Measurements from ENCODE around the gene EFCC1. TPM values are rescaled to one million over a fixed set of nuclear protein-coding genes. Genes with fewer than 3 reads are reported as not detected.

Gene EFCC1
- total RNA-seq, 1 experiment from 2014 or later: 0.24 TPM

- ChIA-PET CTCF (no interaction called here), POLR2A (ENCODE audit: unreplicated experiment) (interaction anchor here (0.7 kb wide), 1 partner anchor 83 kb away, joined by 3 read pairs; no protein-coding TSS in a partner anchor)
Observed at GRCh38 chr3:129036222-129037092, 35.4 kb downstream of the EFCC1 start.

DNA sequence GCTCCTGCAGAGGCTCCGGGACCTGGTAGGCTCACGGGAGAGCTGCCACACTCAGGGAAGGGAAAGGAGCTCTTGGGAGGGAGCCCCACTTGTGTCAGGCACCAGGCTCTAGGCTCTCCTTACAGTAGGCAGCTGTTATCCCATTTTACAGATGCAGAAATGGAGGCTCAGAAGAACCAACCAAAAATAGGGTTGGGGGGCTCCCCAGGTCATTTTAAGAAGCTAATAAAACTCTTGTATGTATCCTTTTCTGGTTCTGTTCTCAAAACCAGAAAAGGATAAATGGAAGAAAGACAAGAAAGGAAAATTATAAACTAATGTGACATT lies 36.0 kb downstream of the EFCC1 start:
- Histone ChIP-seq H3K4me1 (replicated peaks; ENCODE audit: insufficient read depth) (no peaks in the 10 kb centered on the region), H3K4me2 (no peak overlapping the region), H3K4me3 (no peak overlapping the region), H2AFZ (no peak overlapping the region), H3K27me3 (ENCODE audit: insufficient read depth, low read depth) (peaks cover 10% of the 10 kb centered on the region; the same call in 1 of the 2 replicates), H3K9me2 (ENCODE audit: insufficient read depth) (no peaks in the 10 kb centered on the region), H3K79me2 (ENCODE audit: low read depth) (no peaks in the 10 kb centered on the region), H4K20me1 (ENCODE audit: insufficient read depth) (no peaks in the 10 kb centered on the region), H3K27ac (no peak overlapping the region), H3K9me3 (ENCODE audit: insufficient read depth, low read depth) (no peaks in the 10 kb centered on the region), H3K36me3 (ENCODE audit: low read depth) (no peaks in the 10 kb centered on the region), H3F3A (ENCODE audit: insufficient read depth, low read depth) (no peaks in the 10 kb centered on the region)
- DNase-seq: no peak
- TF ChIP-seq CTCF (conservative IDR thresholded peaks at IDR 0.05) (no peak), EZH2 (IDR thresholded peaks at IDR 0.05; ENCODE audit: low read depth) (no peak)
- POLR2A ChIA-PET (ENCODE audit: unreplicated experiment): interaction anchor here (0.7 kb wide), 1 partner anchor 83 kb away, joined by 3 read pairs; no protein-coding TSS in a partner anchor
- no TSS peak for BruUV-seq (replicated peaks)
- intact Hi-C loops (cut with micrococcal nuclease; ENCODE audit: unreplicated experiment): no loop called here
- CTCF ChIA-PET: interaction anchor here (0.9 kb wide), 1 partner anchor 11 kb away, joined by 3 read pairs; no protein-coding TSS in a partner anchor

More at GRCh38 chr3:129036222-129037092, 35.4 kb downstream of the EFCC1 start:
- Histone ChIP-seq H3K4me1 (replicated peaks; ENCODE audit: insufficient read depth) (no peaks in the 10 kb centered on the region), H3K27ac (no peak overlapping the region), H3F3A (ENCODE audit: insufficient read depth, low read depth) (no peaks in the 10 kb centered on the region), H4K20me1 (ENCODE audit: insufficient read depth) (no peaks in the 10 kb centered on the region), H3K27me3 (ENCODE audit: insufficient read depth, low read depth) (peaks cover 4% of the 10 kb centered on the region; the same call in 1 of the 2 replicates), H3K36me3 (ENCODE audit: low read depth) (no peaks in the 10 kb centered on the region), H3K4me3 (no peak overlapping the region), H3K79me2 (ENCODE audit: low read depth) (no peaks in the 10 kb centered on the region), H3K4me2 (no peak overlapping the region), H3K9me2 (ENCODE audit: insufficient read depth) (no peaks in the 10 kb centered on the region), H2AFZ (no peak overlapping the region), H3K9me3 (ENCODE audit: insufficient read depth, low read depth) (no peaks in the 10 kb centered on the region)
- TF ChIP-seq EZH2 (IDR thresholded peaks at IDR 0.05; ENCODE audit: low read depth) (no peak), CTCF (conservative IDR thresholded peaks at IDR 0.05) (no peak)
- intact Hi-C loops (cut with micrococcal nuclease; ENCODE audit: unreplicated experiment): no loop called here
- BruUV-seq (replicated peaks): no TSS peak
- DNase-seq: no peak

- intact Hi-C loops (cut with micrococcal nuclease; ENCODE audit: unreplicated experiment): no loop called here
- Histone ChIP-seq H3K27ac (no peak overlapping the region), H3K4me2 (no peak overlapping the region), H3K9me2 (ENCODE audit: insufficient read depth) (no peaks in the 10 kb centered on the region), H3K4me3 (no peak overlapping the region), H3K9me3 (ENCODE audit: insufficient read depth, low read depth) (no peaks in the 10 kb centered on the region), H2AFZ (no peak overlapping the region), H3K36me3 (ENCODE audit: low read depth) (no peaks in the 10 kb centered on the region), H4K20me1 (ENCODE audit: insufficient read depth) (no peaks in the 10 kb centered on the region), H3F3A (ENCODE audit: insufficient read depth, low read depth) (no peaks in the 10 kb centered on the region), H3K79me2 (ENCODE audit: low read depth) (no peaks in the 10 kb centered on the region), H3K4me1 (replicated peaks; ENCODE audit: insufficient read depth) (no peaks in the 10 kb centered on the region), H3K27me3 (ENCODE audit: insufficient read depth, low read depth) (peaks cover 17% of the 10 kb centered on the region; the same call in 1 of the 2 replicates)
- DNase-seq: no peak
- ChIA-PET POLR2A (ENCODE audit: unreplicated experiment) (interaction anchor here (0.5 kb wide), 1 partner anchor 15 kb away, joined by 6 read pairs; no protein-coding TSS in a partner anchor), CTCF (interaction anchor here (0.9 kb wide), 1 partner anchor 12 kb away, joined by 3 read pairs; no protein-coding TSS in a partner anchor)
- BruUV-seq (replicated peaks): no TSS peak
- TF ChIP-seq EZH2 (IDR thresholded peaks at IDR 0.05; ENCODE audit: low read depth) (no peak), CTCF (conservative IDR thresholded peaks at IDR 0.05) (no peak)
Observed at GRCh38 chr3:129038121-129038855, 37.2 kb downstream of the EFCC1 start.

All from PC-9 (cell line).